ENCODE results near the gene PALLD.

The PALLD gene

DNA sequence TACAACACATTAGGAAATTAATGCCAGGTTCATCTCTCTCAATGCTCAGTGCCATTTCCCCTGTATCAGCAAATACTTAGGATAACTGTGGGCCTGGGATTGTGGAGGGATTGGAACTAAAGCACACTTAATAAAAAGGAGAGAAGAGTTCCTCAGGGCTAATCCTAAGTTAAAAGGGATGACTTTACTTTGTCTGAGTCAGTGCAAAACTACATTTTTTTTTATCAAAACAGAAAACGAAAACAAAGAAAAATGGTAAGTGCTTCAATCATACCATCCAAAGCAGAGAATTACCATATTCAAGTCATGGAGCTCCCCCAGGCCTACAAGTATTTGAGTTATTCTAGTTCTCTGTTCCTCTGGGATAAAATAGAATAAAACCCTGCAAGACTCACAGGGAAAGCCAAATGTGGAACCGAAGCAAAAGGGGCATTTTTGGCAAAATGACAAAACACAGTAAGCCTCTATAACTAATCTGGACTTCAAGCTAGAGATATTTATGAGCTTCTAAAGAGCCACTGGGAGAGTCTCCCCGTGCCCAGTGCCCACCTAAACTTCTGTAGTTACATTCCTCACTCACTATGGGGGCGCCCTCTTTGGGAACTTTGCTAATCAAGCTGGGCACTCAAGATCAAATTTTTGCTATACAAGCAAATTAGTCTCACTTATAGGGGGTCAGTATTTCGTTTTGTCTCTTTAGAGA, 53.4 kb downstream of the PALLD start:
- no peak overlapping the region for H3K4me3 ChIP-seq (ENCODE audit: low read depth, low read length)
- no peak for TF ChIP-seq POLR2A (IDR thresholded peaks at IDR 0.05; ENCODE audit: extremely low read depth, insufficient read length)
- TF ChIP-seq, protein P1, sequence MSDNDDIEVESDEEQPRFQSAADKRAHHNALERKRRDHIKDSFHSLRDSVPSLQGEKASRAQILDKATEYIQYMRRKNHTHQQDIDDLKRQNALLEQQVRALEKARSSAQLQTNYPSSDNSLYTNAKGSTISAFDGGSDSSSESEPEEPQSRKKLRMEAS (IDR thresholded peaks at IDR 0.05; ENCODE audit: low read depth, low read length), result no peak
- TF ChIP-seq, protein P2, sequence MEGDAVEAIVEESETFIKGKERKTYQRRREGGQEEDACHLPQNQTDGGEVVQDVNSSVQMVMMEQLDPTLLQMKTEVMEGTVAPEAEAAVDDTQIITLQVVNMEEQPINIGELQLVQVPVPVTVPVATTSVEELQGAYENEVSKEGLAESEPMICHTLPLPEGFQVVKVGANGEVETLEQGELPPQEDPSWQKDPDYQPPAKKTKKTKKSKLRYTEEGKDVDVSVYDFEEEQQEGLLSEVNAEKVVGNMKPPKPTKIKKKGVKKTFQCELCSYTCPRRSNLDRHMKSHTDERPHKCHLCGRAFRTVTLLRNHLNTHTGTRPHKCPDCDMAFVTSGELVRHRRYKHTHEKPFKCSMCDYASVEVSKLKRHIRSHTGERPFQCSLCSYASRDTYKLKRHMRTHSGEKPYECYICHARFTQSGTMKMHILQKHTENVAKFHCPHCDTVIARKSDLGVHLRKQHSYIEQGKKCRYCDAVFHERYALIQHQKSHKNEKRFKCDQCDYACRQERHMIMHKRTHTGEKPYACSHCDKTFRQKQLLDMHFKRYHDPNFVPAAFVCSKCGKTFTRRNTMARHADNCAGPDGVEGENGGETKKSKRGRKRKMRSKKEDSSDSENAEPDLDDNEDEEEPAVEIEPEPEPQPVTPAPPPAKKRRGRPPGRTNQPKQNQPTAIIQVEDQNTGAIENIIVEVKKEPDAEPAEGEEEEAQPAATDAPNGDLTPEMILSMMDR (IDR thresholded peaks at IDR 0.05; ENCODE audit: low read depth, low read length), result no peak
- TF ChIP-seq MYC (IDR thresholded peaks at IDR 0.05; ENCODE audit: low read depth, low read length), result no peak
- no peak for DNase-seq (ENCODE audit: low read depth)

DNA sequence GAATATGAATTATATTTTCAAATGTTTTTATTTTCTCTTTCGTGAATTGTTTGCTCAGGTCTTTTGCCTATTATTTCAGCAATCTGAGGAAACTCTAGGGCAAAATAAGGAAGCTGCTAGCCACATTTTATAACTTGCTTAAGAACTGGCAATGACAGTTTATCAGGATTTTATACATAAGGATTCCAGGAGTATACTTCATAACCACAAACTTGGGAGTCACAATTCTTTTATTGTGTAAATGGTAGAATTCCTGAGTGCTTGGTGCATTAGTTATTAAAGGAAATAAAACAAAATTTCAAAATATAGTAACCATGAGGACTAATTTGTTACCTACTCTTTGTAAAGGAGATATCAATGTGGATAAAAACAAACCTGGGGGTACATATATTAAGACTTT, 54.4 kb downstream of the PALLD start:
- TF ChIP-seq, protein P1 (IDR thresholded peaks at IDR 0.05; ENCODE audit: low read depth, low read length), result no peak
- no peak for TF ChIP-seq MYC (IDR thresholded peaks at IDR 0.05; ENCODE audit: low read depth, low read length)
- no peak for TF ChIP-seq POLR2A (IDR thresholded peaks at IDR 0.05; ENCODE audit: extremely low read depth, insufficient read length)
- TF ChIP-seq, protein P2 (IDR thresholded peaks at IDR 0.05; ENCODE audit: low read depth, low read length), result no peak
- H3K4me3 ChIP-seq (ENCODE audit: low read depth, low read length), result no peak overlapping the region
- no peak for DNase-seq (ENCODE audit: low read depth)

DNA sequence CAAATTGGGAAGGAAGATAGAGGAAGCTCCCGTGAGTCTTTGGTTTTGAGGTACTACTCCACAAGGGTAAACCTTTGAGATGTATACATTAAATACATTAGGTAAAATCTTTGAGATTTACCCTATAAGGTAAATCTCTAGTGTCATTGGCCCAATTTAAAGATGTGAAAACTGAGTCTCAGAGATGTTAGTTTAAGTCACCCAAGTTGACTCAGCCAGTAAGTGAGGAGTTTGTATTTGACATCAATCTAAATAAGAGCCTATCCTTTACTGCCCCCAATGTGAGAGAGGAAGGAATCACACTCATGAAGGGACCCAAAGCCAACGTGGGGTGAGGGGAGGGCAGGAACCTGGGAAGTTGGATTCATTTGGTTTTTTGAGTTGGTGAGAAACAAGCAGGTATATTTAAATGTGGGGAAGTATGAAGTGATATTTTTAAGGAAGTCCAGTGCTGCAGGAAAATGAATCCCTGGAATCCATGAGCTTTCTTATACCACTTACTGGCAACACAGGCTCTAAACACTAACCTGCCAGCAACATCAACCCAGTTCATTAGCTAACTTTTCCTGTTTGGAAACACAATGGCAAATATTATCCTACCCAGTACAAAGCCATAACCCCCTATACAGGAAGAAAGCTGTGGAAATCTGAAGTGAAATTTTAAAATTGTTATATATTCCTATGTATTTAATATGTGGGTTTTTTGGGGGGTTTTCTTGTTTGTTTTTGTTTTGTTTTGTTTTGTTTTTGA, 55.3 kb downstream of the PALLD start:
- peak; percentile 32 for DNase-seq (ENCODE audit: low read depth)
- TF ChIP-seq, protein P1 (IDR thresholded peaks at IDR 0.05; ENCODE audit: low read depth, low read length), result no peak
- TF ChIP-seq POLR2A (IDR thresholded peaks at IDR 0.05; ENCODE audit: extremely low read depth, insufficient read length) (no peak), MYC (IDR thresholded peaks at IDR 0.05; ENCODE audit: low read depth, low read length) (no peak)
- TF ChIP-seq, protein P2 (IDR thresholded peaks at IDR 0.05; ENCODE audit: low read depth, low read length), result no peak
- no peak overlapping the region for H3K4me3 ChIP-seq (ENCODE audit: low read depth, low read length)

DNA sequence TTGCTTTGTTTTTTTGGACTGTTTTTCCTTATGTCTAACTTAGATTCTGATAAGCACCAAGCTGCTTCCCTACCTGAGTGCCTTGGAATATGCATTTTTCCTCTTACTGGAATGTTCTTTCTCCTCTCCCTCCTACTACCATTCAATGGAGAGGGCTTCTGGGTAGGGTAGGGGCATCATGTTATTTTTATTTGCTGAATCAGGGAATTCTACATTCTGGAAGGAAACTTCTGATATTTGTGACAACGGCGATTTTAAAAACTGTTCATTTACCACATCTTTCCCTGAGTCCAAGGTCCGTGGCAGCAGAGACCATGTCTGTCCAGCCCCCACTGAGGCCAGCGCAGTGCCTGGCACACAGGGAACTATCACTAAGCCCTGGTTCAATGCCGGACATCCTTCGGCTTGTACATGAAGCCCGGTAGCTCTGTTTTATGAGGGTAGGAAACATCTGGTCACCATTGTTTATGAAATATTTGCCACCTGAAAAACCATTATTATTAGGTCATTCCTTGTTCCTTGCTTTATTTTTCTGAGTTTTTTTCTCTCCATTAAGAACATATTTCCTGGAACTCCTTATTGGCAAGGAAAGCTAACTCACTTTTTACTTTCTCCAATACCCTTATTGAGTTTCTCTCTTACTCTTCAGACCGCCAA, 57.0 kb downstream of the PALLD start:
- TF ChIP-seq, protein P2 (IDR thresholded peaks at IDR 0.05; ENCODE audit: low read depth, low read length), result no peak
- TF ChIP-seq POLR2A (IDR thresholded peaks at IDR 0.05; ENCODE audit: extremely low read depth, insufficient read length) (no peak), MYC (IDR thresholded peaks at IDR 0.05; ENCODE audit: low read depth, low read length) (no peak)
- TF ChIP-seq, protein P1 (IDR thresholded peaks at IDR 0.05; ENCODE audit: low read depth, low read length), result no peak

DNA sequence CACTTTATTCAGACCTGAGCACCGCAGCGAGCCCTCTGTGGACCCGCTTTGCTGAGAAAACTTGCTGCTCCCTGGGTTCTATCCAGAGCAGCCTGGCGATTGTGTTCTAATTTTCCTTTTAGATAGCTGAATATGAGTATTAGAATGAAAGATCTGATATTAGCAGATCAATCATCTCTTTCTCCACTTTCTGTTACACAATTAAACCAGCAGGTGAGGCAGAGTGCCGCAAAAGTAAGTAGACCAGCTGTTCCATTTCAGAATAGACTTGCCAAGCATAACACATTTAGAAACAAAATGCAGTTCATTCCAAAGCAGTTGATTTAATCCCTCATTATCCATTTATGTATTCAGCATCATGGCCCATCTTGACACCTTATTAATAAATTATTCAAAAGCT, 58.6 kb downstream of the PALLD start:
- TF ChIP-seq MYC (IDR thresholded peaks at IDR 0.05; ENCODE audit: low read depth, low read length), result no peak
- TF ChIP-seq POLR2A (IDR thresholded peaks at IDR 0.05; ENCODE audit: extremely low read depth, insufficient read length), result no peak
- TF ChIP-seq, protein P1 (IDR thresholded peaks at IDR 0.05; ENCODE audit: low read depth, low read length), result no peak
- TF ChIP-seq, protein P2 (IDR thresholded peaks at IDR 0.05; ENCODE audit: low read depth, low read length), result no peak
- H3K4me3 ChIP-seq (ENCODE audit: low read depth, low read length), result no peak overlapping the region
- no peak for DNase-seq (ENCODE audit: low read depth)

More for the DNA sequence above, 57.0 kb downstream of the PALLD start:
- H3K4me3 ChIP-seq (ENCODE audit: low read depth, low read length), result no peak overlapping the region
- no peak for DNase-seq (ENCODE audit: low read depth)
